T-helper 17 cell (primary cell): ENCODE results near the gene AKT1. TPM values are rescaled to one million over a fixed set of nuclear protein-coding genes. Genes with fewer than 3 reads are reported as not detected.
A peak's percentile ranks its signal among the peaks of the same experiment; 100 is the strongest.

Source experiments
- ATAC-seq: fragments of 150-1000 bp; cut with Tn5 transposase; 2 replicates; pipeline ENCODE4 v1.10.0; 2021; ENCODE audit warnings: mild to moderate bottlenecking, moderate library complexity
- DNase-seq, 3 donors: peaks; one replicate each; pipeline versions ENCODE4 v3.0.0 to v3.0.0-alpha.2; 2020 to 2021
- H3K9me3 ChIP-seq: one replicate; pipeline ENCODE4 v1.7.0; 2013; ENCODE audit warnings: low read length, mild to moderate bottlenecking; ENCODE audit not compliant: control insufficient read depth, poor library complexity, severe bottlenecking
- H3K27ac Mint-ChIP-seq: one replicate; pipeline ENCODE4 v1.8.0; 2022; ENCODE audit warnings: mild to moderate bottlenecking, moderate library complexity, mixed read lengths
- H3K27me3 Mint-ChIP-seq: one replicate; pipeline ENCODE4 v1.8.0; 2022; ENCODE audit warnings: mixed read lengths
- H3K36me3 Mint-ChIP-seq: one replicate; pipeline ENCODE4 v1.8.0; 2022; ENCODE audit warnings: low read depth, mixed read lengths
- H3K4me1 Mint-ChIP-seq: one replicate; pipeline ENCODE4 v1.8.0; 2022; ENCODE audit warnings: mild to moderate bottlenecking, mixed read lengths
- H3K4me3 Mint-ChIP-seq: one replicate; pipeline ENCODE4 v1.8.0; 2022; ENCODE audit warnings: mild to moderate bottlenecking, moderate library complexity, mixed read lengths
- total RNA-seq, 4 donors: library from RNA in 2 of 4; stranded (reverse) in 2 of 4; gene quantifications; one replicate each; pipeline ENCODE4 v1.2.3 and lab custom pipeline; 2022 to 2026

AKT1 gene
- total RNA-seq, 2 donors from 2014 or later, result 72.4 to 77.2 TPM

GRCh38 chr14:104782808-104783139, 12.8 kb downstream of the AKT1 start:
- Mint-ChIP-seq H3K27ac (no peak overlapping the region), H3K4me3 (no peak overlapping the region), H3K27me3 (no peaks in the 10 kb centered on the region), H3K36me3 (no peaks in the 10 kb centered on the region), H3K4me1 (peaks cover 5% of the 10 kb centered on the region)
- H3K9me3 ChIP-seq, result no peaks in the 10 kb centered on the region
- DNase-seq (no peak), ATAC-seq (no peak)

- no peak overlapping the region for H3K27ac Mint-ChIP-seq
- no peaks in the 10 kb centered on the region for H3K36me3 Mint-ChIP-seq
- H3K4me1 Mint-ChIP-seq, result peaks cover 5% of the 10 kb centered on the region
- H3K27me3 Mint-ChIP-seq, result no peaks in the 10 kb centered on the region
- no peaks in the 10 kb centered on the region for H3K9me3 ChIP-seq
- no peak overlapping the region for H3K4me3 Mint-ChIP-seq
- ATAC-seq, result no peak
- DNase-seq, result no peak
Measured at GRCh38 chr14:104782086-104782807, 13.3 kb downstream of the AKT1 start.

DNA sequence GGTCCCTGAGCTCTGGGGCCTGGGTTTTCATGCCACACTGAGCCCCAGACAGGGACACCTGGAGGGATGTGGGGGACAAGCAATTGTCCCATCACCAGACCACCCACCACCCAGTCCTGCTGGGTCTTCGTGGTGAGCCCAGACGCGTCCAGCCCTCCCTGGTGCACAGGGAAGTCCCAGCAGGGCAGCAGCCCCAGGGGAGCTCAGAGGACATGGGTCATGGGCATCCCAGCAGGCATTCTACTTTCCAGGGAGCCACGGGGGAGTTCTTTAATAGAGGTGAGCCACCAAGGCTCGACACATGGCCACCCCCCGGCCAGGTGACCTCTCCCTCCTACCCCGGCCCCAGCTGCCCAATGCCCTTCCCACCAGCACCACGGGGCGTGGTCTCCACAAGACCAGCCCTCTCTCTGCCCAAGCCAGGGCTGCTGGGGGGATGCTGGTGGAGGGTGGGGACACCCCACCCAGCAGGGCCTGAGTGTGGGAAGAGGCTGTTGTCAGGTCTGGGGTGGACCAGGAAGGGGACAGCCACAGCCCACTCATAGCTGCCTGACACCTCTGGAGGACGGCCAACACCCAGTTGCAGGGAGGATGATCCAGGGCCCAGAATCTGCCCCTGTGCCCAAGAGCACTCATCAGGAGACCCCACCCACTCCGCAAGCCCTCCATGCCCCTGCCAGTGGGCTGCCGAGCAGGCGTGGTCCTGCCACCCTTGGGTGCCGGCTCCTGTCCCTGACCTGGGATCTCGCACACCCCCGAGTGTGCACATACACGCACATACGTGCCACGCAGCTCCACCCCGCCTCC, 14.1 kb downstream of the AKT1 start:
- no peaks in the 10 kb centered on the region for H3K9me3 ChIP-seq
- Mint-ChIP-seq H3K36me3 (no peaks in the 10 kb centered on the region), H3K27ac (no peak overlapping the region), H3K4me3 (no peak overlapping the region), H3K27me3 (no peaks in the 10 kb centered on the region), H3K4me1 (peaks cover 3% of the 10 kb centered on the region)
- no peak for DNase-seq
- no peak for ATAC-seq

- Mint-ChIP-seq H3K36me3 (no peaks in the 10 kb centered on the region), H3K4me3 (peak overlapping the region; percentile 31), H3K27ac (no peak overlapping the region), H3K4me1 (peaks cover 2% of the 10 kb centered on the region), H3K27me3 (no peaks in the 10 kb centered on the region)
- DNase-seq (no peak), ATAC-seq (no peak)
- no peaks in the 10 kb centered on the region for H3K9me3 ChIP-seq
Measured at GRCh38 chr14:104780513-104781030, 15.0 kb downstream of the AKT1 start.

GRCh38 chr14:104779776-104780512, 15.6 kb downstream of the AKT1 start:
- Mint-ChIP-seq H3K27me3 (no peaks in the 10 kb centered on the region), H3K4me3 (peak overlapping the region; percentile 31), H3K27ac (no peak overlapping the region), H3K36me3 (no peaks in the 10 kb centered on the region), H3K4me1 (peaks cover 2% of the 10 kb centered on the region)
- ATAC-seq (no peak), DNase-seq (no peak)
- no peaks in the 10 kb centered on the region for H3K9me3 ChIP-seq

DNA sequence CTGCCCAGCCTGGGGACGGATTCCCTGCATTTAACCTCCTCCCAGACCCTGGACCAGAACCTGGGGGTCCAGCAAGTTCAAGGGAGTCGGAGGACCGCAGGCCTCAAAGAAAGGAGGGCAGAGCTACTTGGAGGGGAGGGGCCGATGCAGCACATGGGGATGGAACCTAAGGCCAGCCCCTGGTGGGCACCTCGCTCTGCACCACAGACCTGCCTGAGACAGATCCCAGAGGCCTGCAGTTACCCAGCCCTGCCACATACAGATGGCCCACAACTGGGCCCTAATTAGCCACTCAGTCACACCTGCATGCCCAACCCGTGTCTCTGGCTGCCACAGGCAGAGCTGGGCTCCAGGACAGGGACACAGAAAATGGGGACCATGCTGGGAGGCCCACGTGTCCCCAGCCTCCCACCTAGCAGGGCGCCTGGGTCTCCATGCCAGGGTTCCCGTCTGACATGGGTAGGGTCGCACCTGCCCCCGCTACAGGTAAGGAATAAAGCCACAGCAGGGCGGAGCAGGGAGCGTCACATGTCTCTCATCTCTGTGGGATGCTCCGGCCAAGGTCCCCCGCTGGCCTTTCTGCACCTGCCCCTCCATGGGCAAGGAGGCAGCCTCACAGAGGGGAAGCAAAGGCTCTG, 16.7 kb downstream of the AKT1 start:
- Mint-ChIP-seq H3K27ac (no peak overlapping the region), H3K4me1 (peaks cover 2% of the 10 kb centered on the region)

DNA sequence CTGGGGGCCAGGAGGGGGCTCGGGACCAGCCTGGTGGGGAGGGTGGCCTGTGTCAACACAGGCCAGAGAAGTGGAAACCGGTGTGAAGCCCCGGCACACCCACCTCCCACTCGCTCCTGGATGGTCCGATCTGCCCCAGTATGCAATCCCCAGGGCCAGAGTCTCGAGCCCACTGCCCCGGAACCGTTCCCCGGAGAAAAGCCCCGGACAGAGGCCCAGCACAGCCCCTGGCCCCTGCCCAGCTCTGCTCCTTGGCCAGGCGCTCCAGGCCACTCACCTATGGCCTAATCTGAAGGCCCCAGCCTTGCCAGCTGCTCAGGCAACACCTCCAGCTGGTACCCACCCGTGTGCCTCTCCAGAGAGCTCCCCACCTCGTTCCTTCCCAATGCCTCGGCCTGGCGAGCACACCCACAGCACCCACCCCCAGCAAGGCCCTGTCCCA, 17.7 kb downstream of the AKT1 start:
- no peak for DNase-seq
- no peaks in the 10 kb centered on the region for H3K9me3 ChIP-seq
- H3K27me3 Mint-ChIP-seq, result no peaks in the 10 kb centered on the region
- peaks cover 2% of the 10 kb centered on the region for H3K4me1 Mint-ChIP-seq
- no peak overlapping the region for H3K27ac Mint-ChIP-seq
- ATAC-seq, result no peak
- H3K36me3 Mint-ChIP-seq, result no peaks in the 10 kb centered on the region
- no peak overlapping the region for H3K4me3 Mint-ChIP-seq

More for the DNA sequence above, 16.7 kb downstream of the AKT1 start:
- H3K4me3 Mint-ChIP-seq, result no peak overlapping the region
- ATAC-seq, result no peak
- DNase-seq, result no peak
- H3K9me3 ChIP-seq, result no peaks in the 10 kb centered on the region
- H3K27me3 Mint-ChIP-seq, result no peaks in the 10 kb centered on the region
- H3K36me3 Mint-ChIP-seq, result no peaks in the 10 kb centered on the region

DNA sequence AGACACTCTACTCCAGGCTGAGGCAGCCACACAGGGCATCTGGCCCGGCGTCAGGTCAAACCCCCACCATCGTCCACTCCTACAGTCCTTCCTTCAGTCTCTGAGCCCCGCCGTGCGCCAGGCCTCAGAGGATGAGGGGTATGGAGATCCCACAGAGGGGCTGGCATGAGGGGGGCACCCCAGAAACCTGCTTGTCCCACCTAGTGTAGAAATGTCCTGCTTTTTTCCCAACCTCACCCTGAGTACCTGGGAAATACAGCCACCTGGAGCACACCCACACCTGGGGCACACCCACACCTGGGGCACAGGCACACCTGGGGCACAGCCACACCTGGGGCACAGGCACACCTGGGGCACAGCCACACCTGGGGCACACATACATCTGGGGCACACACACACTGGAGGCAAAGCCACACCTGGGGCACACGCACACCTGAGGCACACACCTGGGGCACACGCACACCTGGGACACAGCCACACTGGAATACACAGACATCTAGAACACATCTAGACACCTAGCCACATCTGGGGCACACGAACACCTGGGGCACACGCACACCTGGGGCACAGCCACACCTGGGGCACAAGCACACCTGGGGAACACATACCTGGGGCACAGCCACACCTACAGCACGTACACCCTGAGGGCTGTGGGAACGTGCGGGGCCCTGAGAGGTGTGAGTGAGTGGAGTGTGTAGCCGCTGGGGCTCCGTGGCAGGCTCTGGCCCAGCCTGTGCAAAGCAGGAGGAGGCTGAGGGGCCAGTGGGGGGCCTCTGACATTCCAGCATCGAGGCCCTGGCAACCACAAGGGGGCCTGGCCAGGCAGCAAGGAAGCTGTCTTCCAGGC, 18.4 kb downstream of the AKT1 start:
- no peaks in the 10 kb centered on the region for H3K27me3 Mint-ChIP-seq
- no peak overlapping the region for H3K27ac Mint-ChIP-seq
- peaks cover 2% of the 10 kb centered on the region for H3K4me1 Mint-ChIP-seq
- H3K4me3 Mint-ChIP-seq, result no peak overlapping the region
- no peaks in the 10 kb centered on the region for H3K36me3 Mint-ChIP-seq
- DNase-seq, result no peak
- no peaks in the 10 kb centered on the region for H3K9me3 ChIP-seq
- ATAC-seq, result no peak

DNA sequence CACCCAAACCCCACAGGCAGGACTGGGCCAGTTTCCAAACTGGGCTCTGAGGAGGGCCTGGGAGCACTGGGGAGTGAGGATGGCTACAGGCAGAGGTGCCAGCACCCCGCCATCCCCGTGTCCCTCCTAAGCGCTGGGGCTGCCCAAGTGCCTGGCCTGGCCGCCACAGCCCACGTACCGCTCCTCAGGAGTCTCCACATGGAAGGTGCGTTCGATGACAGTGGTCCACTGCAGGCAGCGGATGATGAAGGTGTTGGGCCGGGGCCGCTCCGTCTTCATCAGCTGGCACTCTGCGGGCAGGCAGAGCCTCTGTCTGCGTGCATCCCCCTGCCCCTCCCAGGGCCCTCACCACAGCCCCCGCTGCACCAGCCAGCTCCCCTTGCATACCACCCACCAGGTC, 19.1 kb downstream of the AKT1 start:
- Mint-ChIP-seq H3K27ac (no peak overlapping the region), H3K27me3 (no peaks in the 10 kb centered on the region), H3K36me3 (peaks cover 3% of the 10 kb centered on the region), H3K4me1 (peaks cover 2% of the 10 kb centered on the region), H3K4me3 (no peak overlapping the region)
- ATAC-seq (no peak), DNase-seq (no peak)
- H3K9me3 ChIP-seq, result no peaks in the 10 kb centered on the region

DNA sequence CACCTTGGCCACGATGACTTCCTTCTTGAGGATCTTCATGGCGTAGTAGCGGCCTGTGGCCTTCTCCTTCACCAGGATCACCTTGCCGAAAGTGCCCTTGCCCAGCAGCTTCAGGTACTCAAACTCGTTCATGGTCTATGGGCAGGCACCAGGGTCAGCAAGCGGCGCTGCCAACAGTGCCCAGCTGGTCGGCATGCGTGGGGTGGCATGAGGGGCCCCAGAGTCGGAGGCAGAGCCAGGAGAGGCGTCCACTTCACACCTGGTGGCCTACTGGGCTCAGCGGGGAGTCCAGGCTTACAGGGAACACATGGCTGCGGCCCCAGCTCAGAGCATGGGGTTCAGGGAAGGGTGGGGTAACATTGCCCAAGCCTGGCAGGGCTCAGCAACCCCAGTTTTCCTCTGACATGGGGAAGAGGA, 20.5 kb downstream of the AKT1 start:
- Mint-ChIP-seq H3K4me3 (no peak overlapping the region), H3K27me3 (no peaks in the 10 kb centered on the region), H3K4me1 (peaks cover 2% of the 10 kb centered on the region), H3K36me3 (peaks cover 3% of the 10 kb centered on the region), H3K27ac (no peak overlapping the region)
- DNase-seq (no peak), ATAC-seq (no peak)
- no peaks in the 10 kb centered on the region for H3K9me3 ChIP-seq

DNA sequence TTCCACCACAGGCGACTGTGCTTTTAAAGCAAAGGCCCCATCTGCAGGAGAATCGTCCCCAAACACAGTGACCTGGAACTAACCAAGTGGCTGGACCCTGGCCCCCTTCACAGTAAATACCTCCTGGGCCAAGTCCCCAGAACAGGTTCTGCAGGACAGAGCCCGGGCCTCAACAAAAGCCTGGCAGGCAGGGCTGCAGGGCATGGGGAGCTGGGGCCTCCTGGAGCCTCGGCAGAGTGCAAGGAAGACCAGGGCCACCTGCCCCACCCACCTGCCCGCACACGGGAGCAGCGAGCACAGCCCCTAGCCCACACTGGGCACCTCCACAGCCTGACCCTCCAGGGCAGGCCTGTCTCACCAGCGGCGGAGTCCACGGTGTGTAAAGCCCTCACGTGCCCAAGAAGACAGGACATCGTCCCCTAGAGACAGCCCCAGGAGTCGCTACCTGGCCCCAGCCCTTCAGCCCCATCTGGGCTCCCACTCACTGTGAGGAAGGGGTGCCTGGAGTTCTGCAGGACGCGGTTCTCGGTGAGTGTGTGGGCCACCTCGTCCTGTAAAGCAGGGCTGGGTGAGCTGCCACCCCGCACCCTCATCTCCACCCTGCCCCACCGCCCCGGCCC, 21.0 kb downstream of the AKT1 start:
- H3K27ac Mint-ChIP-seq, result no peak overlapping the region
- H3K4me3 Mint-ChIP-seq, result no peak overlapping the region
- DNase-seq, result no peak
- H3K9me3 ChIP-seq, result no peaks in the 10 kb centered on the region
- no peak for ATAC-seq
- peaks cover 2% of the 10 kb centered on the region for H3K4me1 Mint-ChIP-seq
- H3K27me3 Mint-ChIP-seq, result no peaks in the 10 kb centered on the region
- peaks cover 3% of the 10 kb centered on the region for H3K36me3 Mint-ChIP-seq
